ENCODE measurements around the gene MAPT.

The MAPT gene

GRCh38 chr17:45982791-45983613 lies 88.6 kb downstream of the MAPT start:
- no peak for DNase-seq (ENCODE audit: insufficient read length, low spot score)
- FAIRE-seq, result no peak

GRCh38 chr17:45983614-45984310 lies 89.4 kb downstream of the MAPT start:
- no peak for DNase-seq (ENCODE audit: insufficient read length, low spot score)
- FAIRE-seq, result peak; percentile 20

DNA sequence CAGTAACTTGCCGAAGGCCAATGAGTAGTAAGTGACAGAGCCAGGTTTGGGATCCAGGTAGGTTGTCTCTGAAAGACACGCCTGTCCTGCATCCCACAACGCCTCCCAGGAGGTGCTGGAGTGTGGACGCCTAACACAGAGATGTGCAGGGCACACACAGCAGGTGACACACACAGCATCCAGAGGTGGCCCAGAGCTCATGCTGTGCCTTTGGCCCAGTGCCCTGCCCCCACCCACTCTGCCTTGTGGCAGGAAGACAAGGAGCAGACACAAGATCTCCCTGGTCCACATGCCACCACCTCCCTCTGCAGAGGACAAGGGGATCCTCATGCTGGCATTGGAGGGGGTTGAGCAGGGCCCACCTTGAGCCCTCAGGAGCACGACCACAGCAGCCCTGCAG lies 90.0 kb downstream of the MAPT start:
- DNase-seq (ENCODE audit: insufficient read length, low spot score), result no peak

DNA sequence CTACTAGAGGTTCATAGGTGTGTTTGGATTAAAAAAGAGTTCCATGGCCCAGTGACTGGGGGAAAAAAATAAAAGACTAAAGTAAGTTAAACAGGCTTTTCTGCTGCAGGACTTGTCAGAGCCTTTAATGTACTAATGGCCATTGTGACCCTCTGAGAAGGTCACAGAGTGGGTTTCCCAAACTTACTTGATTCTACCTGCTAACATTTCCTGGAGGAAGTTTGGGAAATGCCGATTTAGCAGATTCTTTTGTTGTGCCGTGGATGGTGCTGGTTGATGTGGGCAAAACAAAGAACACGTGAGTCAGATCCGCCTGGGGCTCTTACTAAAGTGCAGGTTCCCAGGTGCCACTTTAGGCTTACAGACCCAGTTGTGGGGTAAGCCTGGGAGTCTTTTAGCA lies 91.1 kb downstream of the MAPT start:
- DNase-seq (ENCODE audit: insufficient read length, low spot score), result no peak
- no peak for FAIRE-seq

More for the DNA sequence above, 90.0 kb downstream of the MAPT start:
- peak; percentile 48 for FAIRE-seq

- DNase-seq (ENCODE audit: insufficient read length, low spot score) (no peak), FAIRE-seq (peak; percentile 65)
Measured at GRCh38 chr17:45986056-45986455, 91.7 kb downstream of the MAPT start.

- DNase-seq (ENCODE audit: insufficient read length, low spot score) (no peak), FAIRE-seq (no peak)
Measured at GRCh38 chr17:45987706-45988105, 93.4 kb downstream of the MAPT start.

GRCh38 chr17:45989759-45990158 lies 95.4 kb downstream of the MAPT start:
- no peak for FAIRE-seq

DNA sequence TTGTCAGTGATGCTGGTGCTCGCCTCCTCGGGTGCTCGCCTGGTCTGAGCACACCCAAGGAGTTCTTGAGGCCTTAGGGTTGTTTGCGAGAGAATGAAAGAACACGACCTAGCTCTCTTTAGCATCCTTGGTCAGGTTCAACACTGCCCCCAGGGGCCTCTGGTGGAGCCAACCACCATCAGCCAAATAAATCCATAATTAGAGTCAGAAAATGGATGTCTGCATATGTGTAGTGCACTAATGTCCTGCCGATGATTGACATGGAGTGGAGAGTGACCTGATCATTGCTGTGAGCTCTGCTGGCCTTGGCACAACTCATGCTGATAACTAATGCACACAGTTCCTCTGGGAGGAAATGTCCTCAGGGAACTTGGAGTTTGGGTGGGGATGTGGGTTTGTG lies 96.5 kb downstream of the MAPT start:
- no peak for FAIRE-seq
- no peak for DNase-seq (ENCODE audit: insufficient read length, low spot score)

More at GRCh38 chr17:45989759-45990158, 95.4 kb downstream of the MAPT start:
- DNase-seq (ENCODE audit: insufficient read length, low spot score), result no peak

DNA sequence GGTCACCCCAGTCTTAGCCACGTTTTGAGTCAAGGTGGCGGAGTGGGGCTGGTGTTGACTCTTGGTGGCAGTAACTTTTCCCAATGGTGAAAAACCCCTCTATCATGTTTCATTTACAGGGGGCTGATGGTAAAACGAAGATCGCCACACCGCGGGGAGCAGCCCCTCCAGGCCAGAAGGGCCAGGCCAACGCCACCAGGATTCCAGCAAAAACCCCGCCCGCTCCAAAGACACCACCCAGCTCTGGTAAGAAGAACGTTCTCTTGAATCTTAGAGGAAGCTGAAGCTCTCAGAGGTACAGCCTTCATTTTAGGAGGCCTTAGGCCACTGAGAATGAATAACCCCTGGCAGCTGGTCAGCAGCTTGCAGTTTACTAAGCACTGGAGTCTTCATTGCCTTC lies 97.0 kb downstream of the MAPT start:
- no peak for DNase-seq (ENCODE audit: insufficient read length, low spot score)
- FAIRE-seq, result peak; percentile 91

DNA sequence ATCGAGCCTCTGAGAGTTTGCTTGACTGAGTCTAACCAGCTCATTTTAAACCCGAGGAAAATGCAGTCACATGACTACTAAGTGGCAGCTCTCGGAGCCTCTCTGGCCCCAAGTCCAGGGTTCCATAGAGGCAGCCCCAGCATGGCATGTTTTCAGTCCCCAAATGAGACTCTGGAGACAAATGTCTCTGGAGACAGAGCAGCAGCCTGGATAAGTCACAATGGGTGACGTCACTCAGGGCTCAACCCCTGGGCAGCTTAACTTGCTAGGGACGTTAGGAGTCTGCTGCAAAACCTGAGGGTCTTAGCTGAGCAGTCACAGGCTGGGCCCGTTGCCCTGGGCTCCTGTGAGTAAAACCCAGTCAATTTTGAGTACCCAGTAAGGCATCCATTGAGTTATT lies 97.8 kb downstream of the MAPT start:
- no peak for DNase-seq (ENCODE audit: insufficient read length, low spot score)
- FAIRE-seq, result no peak

- no peak for FAIRE-seq
- no peak for DNase-seq (ENCODE audit: insufficient read length, low spot score)
Measured at GRCh38 chr17:45992904-45993303, 98.5 kb downstream of the MAPT start.

- no peak for DNase-seq (ENCODE audit: insufficient read length, low spot score)
- FAIRE-seq, result no peak
Measured at GRCh38 chr17:45993962-45994627, 99.7 kb downstream of the MAPT start.

DNA sequence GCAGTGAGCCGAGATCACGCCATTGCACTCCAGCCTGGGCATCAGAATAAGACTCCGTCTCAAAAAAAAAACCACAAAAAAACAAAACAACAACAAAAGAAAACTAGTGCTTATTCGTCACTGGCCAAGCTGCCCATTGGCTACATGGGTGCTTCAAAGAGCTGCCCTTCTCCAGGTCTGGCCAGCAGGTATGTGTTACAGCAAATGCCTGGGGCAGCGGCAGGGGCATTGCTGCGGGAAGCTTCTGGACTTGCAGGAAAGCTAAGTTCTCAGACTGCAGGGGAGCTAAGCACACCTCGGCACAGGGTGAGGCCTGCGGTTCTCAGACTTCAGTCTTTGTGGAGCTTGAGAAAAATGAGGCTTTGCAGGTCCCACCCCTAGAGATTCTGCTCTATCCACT lies 100.6 kb downstream of the MAPT start:
- no peak for DNase-seq (ENCODE audit: insufficient read length, low spot score)
- FAIRE-seq, result no peak

DNA sequence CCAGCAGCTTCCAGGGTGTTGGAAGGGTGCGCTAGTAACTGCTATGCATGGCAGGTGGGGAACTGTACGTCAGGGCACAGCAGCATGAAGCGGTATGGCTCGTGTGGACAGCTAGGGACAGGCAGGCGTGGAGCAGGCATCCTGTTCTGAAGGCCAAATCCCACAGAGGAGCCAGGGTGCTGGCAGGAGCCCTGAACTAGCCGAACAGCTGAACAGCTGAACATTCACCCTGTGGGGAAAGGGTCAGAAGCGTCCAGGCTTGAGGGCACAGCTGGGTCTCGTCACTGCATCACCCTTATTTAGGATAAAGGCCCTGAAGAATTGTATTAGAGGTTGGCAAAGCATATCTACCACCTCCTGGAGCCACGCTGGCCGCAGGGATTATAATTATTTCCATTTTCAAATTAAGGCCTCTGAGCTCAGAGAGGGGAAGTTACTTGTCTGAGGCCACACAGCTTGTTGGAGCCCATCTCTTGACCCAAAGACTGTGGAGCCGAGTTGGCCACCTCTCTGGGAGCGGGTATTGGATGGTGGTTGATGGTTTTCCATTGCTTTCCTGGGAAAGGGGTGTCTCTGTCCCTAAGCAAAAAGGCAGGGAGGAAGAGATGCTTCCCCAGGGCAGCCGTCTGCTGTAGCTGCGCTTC lies 101.4 kb downstream of the MAPT start:
- FAIRE-seq, result peak; percentile 26
- DNase-seq (ENCODE audit: insufficient read length, low spot score), result no peak

- no peak for DNase-seq (ENCODE audit: insufficient read length, low spot score)
- FAIRE-seq, result peak; percentile 44
Measured at GRCh38 chr17:45996282-45996937, 102.1 kb downstream of the MAPT start.

GRCh38 chr17:45997166-45997565 lies 102.8 kb downstream of the MAPT start:
- no peak for DNase-seq (ENCODE audit: insufficient read length, low spot score)
- FAIRE-seq, result no peak

- FAIRE-seq, result no peak
- DNase-seq (ENCODE audit: insufficient read length, low spot score), result no peak
Measured at GRCh38 chr17:45997624-45998023, 103.3 kb downstream of the MAPT start.

DNA sequence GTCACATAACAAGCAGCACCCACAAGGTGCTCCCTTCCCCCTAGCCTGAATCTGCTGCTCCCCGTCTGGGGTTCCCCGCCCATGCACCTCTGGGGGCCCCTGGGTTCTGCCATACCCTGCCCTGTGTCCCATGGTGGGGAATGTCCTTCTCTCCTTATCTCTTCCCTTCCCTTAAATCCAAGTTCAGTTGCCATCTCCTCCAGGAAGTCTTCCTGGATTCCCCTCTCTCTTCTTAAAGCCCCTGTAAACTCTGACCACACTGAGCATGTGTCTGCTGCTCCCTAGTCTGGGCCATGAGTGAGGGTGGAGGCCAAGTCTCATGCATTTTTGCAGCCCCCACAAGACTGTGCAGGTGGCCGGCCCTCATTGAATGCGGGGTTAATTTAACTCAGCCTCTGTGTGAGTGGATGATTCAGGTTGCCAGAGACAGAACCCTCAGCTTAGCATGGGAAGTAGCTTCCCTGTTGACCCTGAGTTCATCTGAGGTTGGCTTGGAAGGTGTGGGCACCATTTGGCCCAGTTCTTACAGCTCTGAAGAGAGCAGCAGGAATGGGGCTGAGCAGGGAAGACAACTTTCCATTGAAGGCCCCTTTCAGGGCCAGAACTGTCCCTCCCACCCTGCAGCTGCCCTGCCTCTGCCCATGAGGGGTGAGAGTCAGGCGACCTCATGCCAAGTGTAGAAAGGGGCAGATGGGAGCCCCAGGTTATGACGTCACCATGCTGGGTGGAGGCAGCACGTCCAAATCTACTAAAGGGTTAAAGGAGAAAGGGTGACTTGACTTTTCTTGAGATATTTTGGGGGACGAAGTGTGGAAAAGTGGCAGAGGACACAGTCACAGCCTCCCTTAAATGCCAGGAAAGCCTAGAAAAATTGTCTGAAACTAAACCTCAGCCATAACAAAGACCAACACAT lies 104.9 kb downstream of the MAPT start, which contains the start of gene STH:
Gene STH, plus strand, starts transcription at position 264 of the 913 bp plus-strand sequence. Its CDS starts 30 bp downstream, at position 294.
- DNase-seq (ENCODE audit: insufficient read length, low spot score) (no peak), FAIRE-seq (peak; percentile 70)

DNA sequence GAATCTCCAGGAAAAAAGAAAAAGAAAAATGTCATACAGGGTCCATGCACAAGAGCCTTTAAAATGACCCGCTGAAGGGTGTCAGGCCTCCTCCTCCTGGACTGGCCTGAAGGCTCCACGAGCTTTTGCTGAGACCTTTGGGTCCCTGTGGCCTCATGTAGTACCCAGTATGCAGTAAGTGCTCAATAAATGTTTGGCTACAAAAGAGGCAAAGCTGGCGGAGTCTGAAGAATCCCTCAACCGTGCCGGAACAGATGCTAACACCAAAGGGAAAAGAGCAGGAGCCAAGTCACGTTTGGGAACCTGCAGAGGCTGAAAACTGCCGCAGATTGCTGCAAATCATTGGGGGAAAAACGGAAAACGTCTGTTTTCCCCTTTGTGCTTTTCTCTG lies 105.5 kb downstream of the MAPT start:
- peak; percentile 20 for FAIRE-seq

More for the DNA sequence above, 105.5 kb downstream of the MAPT start:
- DNase-seq (ENCODE audit: insufficient read length, low spot score), result no peak
